ENCODE data around the gene CATSPER1.

DNA sequence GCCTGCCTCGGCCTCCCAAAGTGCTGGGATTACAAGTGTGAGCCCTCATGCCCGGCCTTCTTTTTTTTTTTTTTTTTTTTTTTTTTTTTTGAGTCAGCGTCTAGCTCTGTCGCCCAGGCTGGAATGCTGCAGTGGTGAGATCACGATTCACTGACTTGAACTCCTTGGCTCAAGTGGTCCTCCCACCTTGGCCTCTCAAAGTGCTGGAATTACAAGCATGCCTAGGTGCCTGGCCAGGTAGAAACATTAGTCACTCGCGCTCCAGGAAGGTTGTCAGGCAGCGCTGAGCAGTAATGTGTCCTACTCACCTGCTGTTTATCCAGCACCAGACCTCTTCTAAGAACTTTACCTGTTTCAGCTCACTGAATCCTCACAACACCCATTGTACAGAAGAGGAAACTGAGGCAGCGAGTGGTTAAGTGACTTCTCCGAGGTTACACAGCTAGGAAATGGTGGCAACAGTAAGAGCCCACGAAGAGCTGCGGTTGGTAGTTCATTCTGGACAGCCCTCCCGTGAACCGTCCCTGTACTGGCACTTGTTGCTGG, 15.0 kb downstream of the CATSPER1 start:
- TF ChIP-seq CBX8 (IDR thresholded peaks at IDR 0.05; ENCODE audit: borderline replicate concordance, low read depth, low read length), result no peak
- no peak for TF ChIP-seq RBBP5 (IDR thresholded peaks at IDR 0.05; ENCODE audit: borderline replicate concordance, low read depth, low read length)
- TF ChIP-seq CTCF (IDR thresholded peaks at IDR 0.05; ENCODE audit: control extremely low read depth in 1 of 3, insufficient read depth in 1 of 3, low read depth in 1 of 3, low read length in 3 of 3), result no peak
- TF ChIP-seq SIN3A (conservative IDR thresholded peaks at IDR 0.05 in 1 of 2, IDR thresholded peaks at IDR 0.05 in 1 of 2; ENCODE audit: low read depth in 1 of 2, low read length in 2 of 2), result no peak
- TF ChIP-seq CEBPB (IDR thresholded peaks at IDR 0.05; ENCODE audit: low read depth, low read length), result no peak
- TF ChIP-seq SRF (IDR thresholded peaks at IDR 0.05; ENCODE audit: low read depth, low read length), result no peak
- no peak for TF ChIP-seq ZNF274 (IDR thresholded peaks at IDR 0.05; ENCODE audit: borderline replicate concordance, extremely low read depth, low read length)
- TF ChIP-seq CHD1 (IDR thresholded peaks at IDR 0.05; ENCODE audit: low read depth, low read length), result no peak
- no peak for TF ChIP-seq RFX5 (IDR thresholded peaks at IDR 0.05; ENCODE audit: borderline replicate concordance, low read depth, low read length)
- TF ChIP-seq RAD21 (IDR thresholded peaks at IDR 0.05 in 1 of 2, conservative IDR thresholded peaks at IDR 0.05 in 1 of 2; ENCODE audit: low read depth in 2 of 2, low read length in 2 of 2), result no peak
- TF ChIP-seq EP300 (IDR thresholded peaks at IDR 0.05; ENCODE audit: borderline replicate concordance in 1 of 2, low read depth in 2 of 2, low read length in 2 of 2), result no peak
- TF ChIP-seq, protein P1, sequence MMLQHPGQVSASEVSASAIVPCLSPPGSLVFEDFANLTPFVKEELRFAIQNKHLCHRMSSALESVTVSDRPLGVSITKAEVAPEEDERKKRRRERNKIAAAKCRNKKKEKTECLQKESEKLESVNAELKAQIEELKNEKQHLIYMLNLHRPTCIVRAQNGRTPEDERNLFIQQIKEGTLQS (IDR thresholded peaks at IDR 0.05; ENCODE audit: insufficient read depth, low read depth, low read length), result no peak
